GDM1 (cell line): ENCODE measurements around the gene ARHGEF10L.
"Not testable (repeated sequence)": the region's sequence is repeated elsewhere in the genome, so short reads cannot be mapped to it uniquely, and the experiment has no call there.

Experiments used
- DNase-seq: peaks from one replicate; lab custom pipeline; 2025; lab: John Stamatoyannopoulos, UW

The ARHGEF10L gene, protein sequence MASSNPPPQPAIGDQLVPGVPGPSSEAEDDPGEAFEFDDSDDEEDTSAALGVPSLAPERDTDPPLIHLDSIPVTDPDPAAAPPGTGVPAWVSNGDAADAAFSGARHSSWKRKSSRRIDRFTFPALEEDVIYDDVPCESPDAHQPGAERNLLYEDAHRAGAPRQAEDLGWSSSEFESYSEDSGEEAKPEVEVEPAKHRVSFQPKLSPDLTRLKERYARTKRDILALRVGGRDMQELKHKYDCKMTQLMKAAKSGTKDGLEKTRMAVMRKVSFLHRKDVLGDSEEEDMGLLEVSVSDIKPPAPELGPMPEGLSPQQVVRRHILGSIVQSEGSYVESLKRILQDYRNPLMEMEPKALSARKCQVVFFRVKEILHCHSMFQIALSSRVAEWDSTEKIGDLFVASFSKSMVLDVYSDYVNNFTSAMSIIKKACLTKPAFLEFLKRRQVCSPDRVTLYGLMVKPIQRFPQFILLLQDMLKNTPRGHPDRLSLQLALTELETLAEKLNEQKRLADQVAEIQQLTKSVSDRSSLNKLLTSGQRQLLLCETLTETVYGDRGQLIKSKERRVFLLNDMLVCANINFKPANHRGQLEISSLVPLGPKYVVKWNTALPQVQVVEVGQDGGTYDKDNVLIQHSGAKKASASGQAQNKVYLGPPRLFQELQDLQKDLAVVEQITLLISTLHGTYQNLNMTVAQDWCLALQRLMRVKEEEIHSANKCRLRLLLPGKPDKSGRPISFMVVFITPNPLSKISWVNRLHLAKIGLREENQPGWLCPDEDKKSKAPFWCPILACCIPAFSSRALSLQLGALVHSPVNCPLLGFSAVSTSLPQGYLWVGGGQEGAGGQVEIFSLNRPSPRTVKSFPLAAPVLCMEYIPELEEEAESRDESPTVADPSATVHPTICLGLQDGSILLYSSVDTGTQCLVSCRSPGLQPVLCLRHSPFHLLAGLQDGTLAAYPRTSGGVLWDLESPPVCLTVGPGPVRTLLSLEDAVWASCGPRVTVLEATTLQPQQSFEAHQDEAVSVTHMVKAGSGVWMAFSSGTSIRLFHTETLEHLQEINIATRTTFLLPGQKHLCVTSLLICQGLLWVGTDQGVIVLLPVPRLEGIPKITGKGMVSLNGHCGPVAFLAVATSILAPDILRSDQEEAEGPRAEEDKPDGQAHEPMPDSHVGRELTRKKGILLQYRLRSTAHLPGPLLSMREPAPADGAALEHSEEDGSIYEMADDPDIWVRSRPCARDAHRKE (N-terminal part only)

GRCh38 chr1:17539477-17540254 lies at the start of gene ARHGEF10L:
TSS of gene ARHGEF10L (plus strand) at chr1:17539698. CDS start at chr1:17580596, 40,898 bp downstream.
- no peak for DNase-seq

GRCh38 chr1:17489768-17490417 lies 49.6 kb upstream of the ARHGEF10L start:
- DNase-seq: not testable (repeated sequence)

GRCh38 chr1:17490667-17491066 lies 48.8 kb upstream of the ARHGEF10L start:
- not testable (repeated sequence) for DNase-seq

- DNase-seq: peak; percentile 17
Observed at GRCh38 chr1:17494114-17494729, 45.3 kb upstream of the ARHGEF10L start.

DNA sequence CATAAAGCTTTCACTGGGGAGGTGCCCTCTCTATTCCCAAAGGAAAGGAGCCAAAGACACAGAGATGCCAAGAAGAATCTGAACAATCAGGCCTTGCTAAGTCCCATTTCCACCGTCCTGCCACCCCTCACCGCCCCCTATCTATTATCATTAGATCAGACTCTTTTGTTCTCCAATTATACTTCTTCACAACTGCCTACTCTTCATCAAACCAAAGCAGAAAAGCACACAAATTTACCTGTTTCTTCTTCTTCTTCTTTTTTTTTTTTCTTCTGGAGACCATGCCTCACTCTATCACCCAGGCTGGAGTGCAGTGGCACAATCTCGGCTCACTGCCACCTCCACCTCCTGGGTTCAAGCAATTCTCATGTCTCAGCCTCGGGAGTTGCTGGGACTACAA lies 43.1 kb upstream of the ARHGEF10L start:
- DNase-seq: no peak

GRCh38 chr1:17498214-17498613 lies 41.3 kb upstream of the ARHGEF10L start:
- no peak for DNase-seq

DNA sequence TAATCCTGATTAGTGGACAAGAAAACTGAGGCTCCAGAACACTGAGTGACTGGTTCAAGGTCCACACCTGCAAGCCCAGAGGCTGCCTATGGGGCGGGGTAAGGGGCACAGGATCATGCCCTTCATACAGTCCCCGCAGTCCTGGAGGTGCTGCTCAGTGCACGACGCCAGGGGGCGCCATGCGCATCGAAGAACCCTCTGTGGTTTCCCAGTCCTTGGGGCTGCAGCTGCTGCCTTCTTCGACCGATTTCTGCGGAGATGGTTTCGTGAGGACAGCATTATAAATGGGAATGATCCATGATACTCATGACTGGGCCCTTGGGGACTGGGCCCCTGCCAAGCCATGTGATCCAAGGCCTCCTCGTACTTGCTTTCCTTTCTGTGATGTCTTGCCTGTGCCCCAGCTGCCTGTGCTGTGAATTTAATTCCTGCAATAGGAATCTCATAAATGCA lies 37.1 kb upstream of the ARHGEF10L start:
- peak; percentile 32 for DNase-seq

- DNase-seq: no peak
Observed at GRCh38 chr1:17503146-17503545, 36.4 kb upstream of the ARHGEF10L start.

GRCh38 chr1:17507200-17507599 lies 32.3 kb upstream of the ARHGEF10L start:
- DNase-seq: not testable (repeated sequence)

DNA sequence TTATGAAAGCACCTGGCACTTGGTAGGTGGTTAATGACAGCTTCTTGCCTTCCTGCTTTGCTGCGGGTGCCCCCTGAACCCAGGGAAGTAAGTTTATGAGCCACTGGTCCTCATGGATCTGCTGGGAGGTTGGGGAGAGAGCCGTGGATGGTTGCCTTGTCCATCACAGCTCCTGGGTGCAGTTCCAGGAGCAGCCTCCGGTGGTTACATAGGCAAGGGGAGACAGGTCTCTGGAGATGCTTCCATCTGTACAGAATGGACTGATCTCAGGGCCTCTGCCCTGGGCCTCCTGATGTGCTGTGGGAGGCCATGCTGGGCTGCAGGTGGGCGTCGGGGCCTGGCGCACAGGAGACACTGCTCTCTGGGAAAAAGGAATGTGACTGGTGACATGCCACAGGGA lies 31.6 kb upstream of the ARHGEF10L start:
- no peak for DNase-seq

DNA sequence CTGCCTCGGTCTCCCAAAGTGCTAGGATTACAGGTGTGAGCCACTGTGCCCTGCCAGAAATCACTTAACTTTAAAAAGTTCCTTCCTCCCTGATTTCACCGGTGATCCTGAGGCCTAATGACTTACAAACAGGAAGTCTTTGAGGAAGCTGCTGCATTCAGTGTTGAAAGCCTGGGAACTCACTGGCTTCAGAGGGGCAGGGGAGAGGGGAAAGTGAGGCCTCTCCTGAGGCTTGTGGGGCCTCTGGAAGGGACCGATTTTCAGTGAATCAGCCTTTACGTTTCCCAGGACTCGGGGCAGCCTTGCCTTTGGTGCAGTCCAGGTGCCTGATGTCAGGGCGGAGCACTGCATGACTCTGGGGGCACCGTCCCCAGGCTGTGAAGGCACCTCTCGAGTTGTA lies 30.1 kb upstream of the ARHGEF10L start:
- DNase-seq: no peak

- no peak for DNase-seq
Observed at GRCh38 chr1:17510138-17510537, 29.4 kb upstream of the ARHGEF10L start.

DNA sequence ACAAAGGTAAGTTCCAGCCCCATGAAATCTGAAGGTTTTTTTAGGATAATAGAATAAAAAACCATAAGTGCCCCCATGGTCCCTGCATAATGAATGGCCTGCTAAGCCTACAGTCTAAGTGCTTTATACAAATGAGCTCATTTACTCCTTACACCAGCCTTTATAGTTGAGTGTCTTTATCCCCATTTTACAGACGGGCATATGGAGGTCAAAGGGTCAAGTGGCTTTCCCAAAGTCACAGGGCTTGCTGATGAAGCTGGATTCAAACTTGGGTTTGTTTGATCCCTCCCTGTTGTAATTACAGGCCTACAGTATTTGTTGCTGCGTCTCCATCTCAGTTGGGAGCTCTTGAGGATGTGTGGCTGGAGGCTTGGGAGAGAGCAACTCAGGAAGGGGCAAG lies 28.3 kb upstream of the ARHGEF10L start:
- no peak for DNase-seq

DNA sequence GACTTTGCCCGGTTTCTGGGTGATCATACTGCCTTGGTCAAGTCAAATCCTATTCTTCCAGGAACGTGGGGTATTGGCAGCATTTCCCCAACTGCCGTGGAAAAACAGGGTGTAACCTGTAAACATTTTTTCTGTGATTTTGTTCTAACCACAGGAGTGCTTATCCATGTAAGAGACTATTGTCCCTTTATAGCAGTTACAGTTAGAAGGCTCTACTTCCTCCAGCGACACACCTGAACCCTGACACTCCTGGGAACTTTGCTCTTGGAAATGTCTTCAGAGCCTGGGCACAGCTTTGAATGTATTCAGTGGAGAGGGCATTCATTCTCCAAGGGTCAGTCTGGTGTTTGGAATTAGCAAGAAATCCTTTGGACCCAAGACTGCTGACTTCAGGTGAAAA lies 26.4 kb upstream of the ARHGEF10L start:
- no peak for DNase-seq

- DNase-seq: no peak
Observed at GRCh38 chr1:17514776-17515175, 24.7 kb upstream of the ARHGEF10L start.

- no peak for DNase-seq
Observed at GRCh38 chr1:17515902-17516301, 23.6 kb upstream of the ARHGEF10L start.

DNA sequence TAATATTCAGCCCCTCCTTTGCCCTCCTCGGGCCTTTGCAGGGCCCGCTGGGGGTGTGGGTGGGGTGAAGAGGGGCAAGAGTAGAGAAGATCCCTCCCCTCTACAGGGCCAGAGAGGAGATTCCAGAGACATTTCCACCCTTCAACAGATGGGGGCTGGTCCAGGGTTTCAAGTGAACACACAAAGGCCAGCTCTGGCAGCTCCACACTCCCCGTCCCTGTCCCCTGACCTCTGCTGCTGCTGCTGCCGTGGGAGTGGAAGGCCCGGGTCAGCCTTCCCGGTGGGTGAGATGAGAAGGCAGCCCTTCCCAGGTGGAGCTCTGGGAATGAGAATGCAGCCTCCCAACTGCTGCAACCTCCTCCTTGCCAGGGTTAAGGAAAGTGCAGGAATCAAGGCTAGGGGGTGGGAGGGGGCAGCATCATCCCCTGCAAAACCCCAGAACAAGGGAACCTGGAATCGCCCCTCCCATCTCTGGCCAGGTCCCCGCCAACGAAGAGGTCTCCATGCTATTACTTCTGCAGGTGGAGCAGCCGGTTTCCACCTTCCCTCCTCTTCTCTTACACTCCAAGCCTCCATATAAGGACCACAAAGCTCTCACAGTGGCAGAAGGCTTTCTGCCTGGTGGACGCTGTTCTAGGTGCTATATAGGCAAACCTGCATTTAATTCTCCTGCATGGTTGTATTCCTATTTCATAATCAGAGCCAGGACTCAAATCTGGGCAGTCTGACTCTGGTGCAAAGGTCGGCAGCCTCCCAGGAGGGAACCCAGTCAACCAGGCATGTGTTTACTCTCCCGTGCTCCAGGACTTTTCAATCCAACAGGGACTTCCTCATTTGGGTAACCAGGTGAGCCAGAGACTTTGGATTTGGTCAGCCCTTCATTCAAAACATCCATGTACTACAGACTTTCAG lies 22.9 kb upstream of the ARHGEF10L start:
- no peak for DNase-seq

DNA sequence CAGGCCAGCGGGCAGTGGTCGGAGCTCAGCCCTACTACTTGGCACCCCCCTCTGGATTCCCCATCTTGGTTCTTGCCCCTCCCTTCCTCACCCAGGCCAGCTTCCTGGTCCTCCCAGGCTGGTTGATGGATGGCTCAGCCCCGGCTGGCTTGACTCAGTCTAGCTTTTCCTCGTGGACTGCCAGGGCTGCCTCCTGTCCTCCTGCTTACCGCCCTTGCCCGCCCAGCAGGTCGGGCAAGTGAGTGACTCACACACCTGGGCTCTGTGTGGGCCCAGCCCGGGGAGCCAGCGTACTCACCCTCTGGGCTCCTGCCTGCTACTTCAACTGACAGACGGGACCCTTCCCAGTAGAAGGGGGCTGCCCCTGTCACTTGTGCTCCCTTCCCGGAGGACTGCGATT lies 19.5 kb upstream of the ARHGEF10L start:
- DNase-seq: no peak
